ENCODE results near the gene SF3B4.

- TF ChIP-seq POLR2AphosphoS5 (IDR thresholded peaks at IDR 0.05; ENCODE audit: low read depth, low read length) = no peak
- no peak for TF ChIP-seq FOXP2 (optimal IDR thresholded peaks at IDR 0.05; ENCODE audit: borderline replicate concordance, extremely low read depth, extremely low read length, insufficient read depth)
- no peak for TF ChIP-seq REST (IDR thresholded peaks at IDR 0.05; ENCODE audit: insufficient read depth in 1 of 2, low read depth in 2 of 2, low read length in 2 of 2)
- no peak for TF ChIP-seq TAF1 (IDR thresholded peaks at IDR 0.05; ENCODE audit: borderline replicate concordance, insufficient read depth, low read length)
These were observed 12.0 kb downstream of the SF3B4 start for GRCh38 chr1:149915429-149916192.
